SK-MEL-5 (cell line): ENCODE measurements around the gene TRIM37. TPM values are rescaled to one million over a fixed set of nuclear protein-coding genes. Genes with fewer than 3 reads are reported as not detected.
A peak's percentile ranks its signal among the peaks of the same experiment; 100 is the strongest.

ENCODE experiments used
- DNase-seq: peaks from one replicate; pipeline ENCODE4 v3.0.0-alpha.2; 2016; ENCODE audit warnings: low read depth, low spot score
- in situ Hi-C: cut with HindIII; loops from 2 replicates; pipeline ENCODE4 v1.10.0; 2016; ENCODE audit warnings: low sequenced_read_pairs, high pct_unique_total_duplicates, low pct_unique_long_range_greater_than_20kb
- total RNA-seq: library from RNA; depleted of rRNA; stranded (reverse); fragments of >200 nt; shearing (Covaris generic); gene quantifications from 2 replicates; pipeline ENCODE4 v1.2.3, GENCODE V29; 2014

Gene TRIM37
- total RNA-seq, 1 experiment from 2014 or later, result 64.4 TPM

DNA sequence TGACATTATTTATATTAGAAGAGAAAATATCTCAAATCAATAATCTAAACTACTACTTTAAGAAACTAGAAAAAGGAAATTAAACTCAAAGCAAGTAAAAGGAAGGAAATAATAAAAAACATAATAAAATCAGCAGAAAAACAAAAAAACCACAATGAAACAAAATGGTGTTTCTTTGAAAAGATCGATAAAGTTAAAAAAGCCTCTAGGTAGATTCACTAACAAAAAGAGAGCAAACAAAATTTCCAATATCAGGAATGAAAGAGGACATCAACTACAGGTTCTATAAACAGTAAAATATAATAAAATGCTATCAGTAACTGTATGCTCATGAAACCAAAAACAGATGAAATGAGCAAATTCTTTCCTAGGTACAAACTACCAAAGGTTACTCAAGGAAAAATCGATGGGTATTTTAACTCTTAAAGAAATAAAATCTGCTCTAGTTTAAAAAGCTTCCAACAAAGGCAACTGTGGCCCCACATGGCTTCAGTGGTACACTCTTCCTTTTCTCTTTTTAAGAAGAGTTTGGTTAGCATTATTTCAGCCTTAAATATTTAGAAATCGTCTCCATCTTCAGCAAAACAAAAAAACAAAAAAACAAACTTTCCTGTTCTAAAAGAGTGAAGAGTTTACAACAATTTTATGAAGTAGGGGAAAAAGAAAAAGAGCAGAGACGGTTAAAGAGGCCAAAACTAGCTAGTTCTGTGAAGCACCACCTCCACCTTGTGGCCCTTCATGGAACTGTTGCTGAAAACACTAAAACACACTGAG lies 102.2 kb downstream of the TRIM37 start:
- in situ Hi-C loops, result no loop called here
- peak; percentile 89 for DNase-seq

DNA sequence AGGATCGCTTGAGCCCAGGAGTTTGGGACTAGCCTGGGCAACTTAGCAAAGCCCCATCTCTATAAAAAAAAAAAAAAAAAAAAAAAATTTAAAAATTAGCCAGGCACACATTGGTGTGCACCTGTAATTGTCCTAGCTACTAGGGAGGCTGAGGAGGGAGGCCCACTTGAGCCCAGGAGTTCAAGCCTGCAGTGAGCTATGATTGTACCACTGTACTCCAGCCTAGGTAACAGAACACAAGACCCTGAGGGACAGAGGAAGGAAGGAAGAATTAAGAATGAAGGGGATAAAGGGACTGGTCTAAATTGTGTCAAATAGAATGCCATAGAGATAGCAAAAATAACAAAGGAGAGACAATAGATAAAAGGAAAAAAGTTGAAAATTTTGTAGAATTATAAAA lies 102.8 kb downstream of the TRIM37 start:
- in situ Hi-C loops, result no loop called here
- DNase-seq, result no peak

DNA sequence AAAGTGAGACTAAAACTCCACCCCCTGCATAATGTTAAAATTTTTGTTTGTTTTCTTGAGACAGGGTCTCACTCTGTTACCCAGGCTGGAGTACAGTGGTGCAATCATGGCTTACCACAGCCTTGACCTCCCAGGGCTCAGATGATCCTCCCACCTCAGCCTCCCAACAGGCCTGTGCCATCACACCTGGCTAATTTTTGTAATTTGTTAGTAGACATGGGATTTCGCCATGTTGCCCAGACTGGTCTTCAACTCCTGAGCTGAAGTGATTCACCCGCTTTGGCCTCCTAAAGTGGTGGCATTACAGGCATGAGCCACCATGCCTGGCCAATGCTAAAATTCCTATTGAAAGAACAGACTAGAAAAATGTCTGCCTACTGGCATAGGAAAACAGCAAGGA lies 103.8 kb downstream of the TRIM37 start:
- in situ Hi-C loops, result no loop called here
- no peak for DNase-seq

DNA sequence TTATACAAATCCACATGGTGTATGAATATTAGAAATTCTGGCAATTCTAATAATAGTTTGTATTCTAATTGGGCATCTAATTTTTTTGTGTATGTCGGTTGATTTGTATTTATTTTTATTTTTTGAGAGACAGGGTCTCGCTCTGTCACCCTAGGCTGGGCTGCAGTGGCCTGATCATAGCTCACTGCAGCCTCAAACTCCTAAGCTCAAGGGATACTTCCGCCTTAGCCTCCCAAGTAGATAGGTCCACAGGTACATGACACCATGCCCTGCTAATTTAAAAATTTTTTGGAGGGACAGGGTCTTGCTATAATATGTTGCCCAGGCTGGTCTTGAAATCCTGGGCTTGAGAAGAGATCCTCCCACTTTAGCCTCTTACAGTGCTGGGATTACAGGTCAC lies 104.6 kb downstream of the TRIM37 start:
- in situ Hi-C loops, result no loop called here
- no peak for DNase-seq

DNA sequence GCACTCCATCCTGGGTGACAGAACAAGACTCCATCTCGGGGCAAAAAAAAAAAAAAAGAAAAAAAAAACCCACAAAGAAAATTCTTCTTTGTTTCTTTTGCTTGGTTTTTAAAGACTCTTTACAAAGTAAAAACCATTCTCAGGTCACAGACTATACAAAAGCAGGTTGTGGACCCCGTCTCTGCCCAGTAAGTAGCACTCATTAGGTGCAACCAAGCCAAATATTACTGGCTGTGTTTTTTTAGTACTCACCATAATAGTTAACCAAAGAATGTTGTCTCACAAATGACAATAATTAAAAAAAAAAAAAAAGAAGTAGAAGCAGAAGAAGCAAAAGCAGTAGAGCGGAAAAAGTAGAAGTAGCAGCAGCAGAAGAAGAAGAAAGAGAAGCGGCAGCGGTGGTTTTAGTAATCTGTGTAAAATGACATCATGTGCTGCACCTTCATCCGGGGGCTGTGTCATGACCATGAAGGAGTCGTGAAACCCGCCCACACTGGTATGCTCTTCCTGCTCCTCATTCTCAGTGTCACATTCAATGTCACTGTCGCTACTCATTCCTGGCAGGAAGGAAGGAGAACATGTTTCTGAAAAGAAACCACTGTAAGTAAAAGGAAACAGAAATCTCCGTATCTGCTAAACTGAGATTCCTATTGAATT lies 105.4 kb downstream of the TRIM37 start:
- peak; percentile 69 for DNase-seq
- in situ Hi-C loops, result no loop called here

DNA sequence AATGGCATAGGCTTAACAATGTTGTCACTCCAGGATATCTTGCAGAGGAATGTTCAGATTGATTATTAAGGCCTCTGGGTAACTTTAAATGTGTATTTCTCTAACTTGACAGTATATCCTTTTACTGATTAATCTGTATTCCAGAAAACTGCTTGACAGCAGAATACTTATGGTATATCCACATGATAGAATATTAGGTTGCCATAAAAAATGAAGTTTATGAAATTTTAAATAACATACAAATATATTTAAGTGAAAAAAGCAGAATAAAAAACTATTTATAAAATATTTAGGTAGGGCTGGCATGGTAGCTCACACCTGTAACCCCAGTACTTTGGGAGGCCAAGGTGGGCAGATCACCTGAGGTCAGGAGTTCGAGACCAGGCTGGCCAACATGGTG lies 106.7 kb downstream of the TRIM37 start:
- in situ Hi-C loops, result no loop called here
- no peak for DNase-seq

DNA sequence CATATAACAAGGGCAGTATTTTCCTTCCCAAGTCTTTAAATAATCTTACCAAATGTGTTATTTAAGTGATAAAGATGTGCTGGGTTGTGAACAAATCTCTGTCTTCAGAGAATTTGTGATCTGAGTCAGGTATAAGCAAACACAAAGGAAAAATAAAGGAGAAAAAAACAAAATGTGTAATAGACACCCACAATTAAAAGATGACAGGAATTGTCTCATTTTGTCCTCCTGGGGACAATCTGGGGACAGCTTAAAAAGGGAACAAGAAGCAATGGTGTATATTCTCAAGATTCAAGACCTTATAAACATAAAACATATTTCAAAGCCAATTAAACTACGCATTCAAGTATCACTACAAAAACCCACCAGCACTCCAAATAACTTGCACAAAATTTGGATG lies 107.2 kb downstream of the TRIM37 start:
- DNase-seq, result no peak
- in situ Hi-C loops, result no loop called here

DNA sequence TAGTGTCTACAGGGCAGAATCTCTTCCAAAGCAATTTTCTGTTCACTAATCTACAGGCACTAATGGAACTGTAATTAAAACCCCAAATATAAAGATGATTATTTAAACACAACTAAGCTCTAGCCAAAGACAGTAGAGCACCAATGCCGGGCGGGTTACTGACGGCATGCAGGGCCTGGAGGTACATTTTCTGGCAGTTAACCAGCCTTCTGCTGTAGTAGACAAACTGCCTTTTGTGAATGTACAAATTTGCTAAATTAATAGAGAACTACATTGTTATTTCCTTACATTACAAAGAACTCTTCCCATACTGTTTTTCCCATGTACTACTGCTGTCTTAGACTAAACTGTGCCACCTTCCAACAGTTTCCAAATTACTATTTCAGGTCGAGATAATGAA lies 107.8 kb downstream of the TRIM37 start:
- peak; percentile 81 for DNase-seq
- in situ Hi-C loops, result no loop called here

DNA sequence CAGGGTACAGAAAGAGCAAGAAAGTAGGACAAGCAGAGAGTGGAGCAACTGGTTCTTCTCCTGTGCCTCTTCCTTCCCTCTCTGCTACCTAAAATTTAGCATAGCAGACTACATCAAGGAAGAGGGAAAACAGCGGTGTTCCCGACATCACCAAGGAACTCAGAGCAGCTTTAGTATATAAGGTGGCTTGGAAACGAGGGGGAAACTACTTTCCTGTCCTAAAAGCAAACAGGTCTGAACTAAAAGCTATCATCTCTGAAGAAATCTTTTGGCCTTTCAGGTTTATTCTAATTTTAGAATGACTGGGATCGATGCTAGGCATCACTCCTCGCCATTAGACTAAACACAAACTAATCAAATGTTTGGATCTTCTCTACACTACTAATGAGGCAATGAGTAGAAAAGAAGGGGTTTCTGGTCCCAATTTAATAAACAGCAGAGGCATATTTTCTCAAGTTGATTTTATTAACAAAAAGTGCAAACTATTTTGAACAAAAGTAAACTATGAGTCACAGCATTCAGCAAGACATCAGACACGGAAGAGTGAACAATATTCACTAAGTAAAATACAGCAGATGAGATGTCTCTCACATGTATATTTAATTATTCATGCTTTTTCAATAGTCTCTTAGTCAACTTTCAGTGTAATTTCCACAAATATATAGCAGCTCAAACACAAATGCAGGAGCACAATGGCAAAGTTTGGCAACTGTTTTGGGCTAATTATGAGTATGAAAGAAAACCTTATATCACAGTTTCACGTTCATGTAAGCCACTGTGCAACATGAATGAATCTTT lies 108.7 kb downstream of the TRIM37 start:
- in situ Hi-C loops, result no loop called here
- no peak for DNase-seq

DNA sequence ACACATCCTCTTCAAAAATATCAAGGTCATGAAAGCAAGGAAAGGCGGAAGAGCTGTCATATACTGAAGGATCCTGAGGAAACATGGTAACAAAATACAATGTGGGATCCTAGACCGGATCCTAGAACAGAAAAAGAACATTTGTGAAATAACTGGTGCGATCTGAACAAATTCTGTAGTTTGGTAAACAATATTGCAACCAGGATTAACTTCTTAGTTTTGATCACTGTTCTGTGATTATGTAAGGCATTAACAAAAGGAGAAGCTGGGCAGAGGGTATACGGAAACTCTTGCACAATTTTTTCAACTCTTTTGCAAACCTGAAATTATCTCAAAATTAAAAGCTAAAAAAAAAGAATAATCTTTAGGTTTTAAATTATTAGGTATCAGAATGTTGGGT lies 109.7 kb downstream of the TRIM37 start:
- in situ Hi-C loops, result no loop called here

DNA sequence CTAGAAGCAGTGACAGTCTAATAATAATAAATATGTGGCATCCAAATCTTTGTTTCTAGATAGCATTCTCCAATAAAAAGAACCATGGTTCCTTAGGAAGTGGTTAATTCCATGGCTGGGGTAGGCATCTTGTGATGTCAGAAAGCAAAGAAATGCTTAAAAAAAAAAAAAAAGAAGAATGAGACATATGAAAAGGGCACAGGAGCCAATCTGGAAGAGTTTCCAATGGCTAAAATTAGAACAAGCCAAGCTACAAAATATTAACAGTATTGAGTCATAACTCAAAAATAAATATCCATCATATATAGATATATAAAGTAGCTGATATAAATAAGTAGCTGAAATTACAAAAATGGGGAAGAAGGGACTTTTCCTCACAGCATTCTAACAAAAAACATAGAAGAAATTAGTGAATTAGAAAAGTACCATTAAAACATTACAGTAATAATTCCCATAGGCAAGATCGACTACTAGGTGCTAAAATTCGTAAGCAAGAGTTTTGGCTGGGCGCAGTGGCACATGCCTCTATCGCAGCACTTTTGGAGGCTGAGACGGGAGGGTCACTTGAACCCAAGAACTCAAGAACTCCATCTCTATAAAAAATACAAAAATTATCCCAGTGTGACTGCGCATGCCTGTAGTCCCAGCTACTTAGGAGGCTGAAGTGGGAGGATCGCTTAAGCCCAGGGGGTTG lies 111.3 kb downstream of the TRIM37 start:
- no peak for DNase-seq

More for the DNA sequence above, 109.7 kb downstream of the TRIM37 start:
- DNase-seq, result no peak

DNA sequence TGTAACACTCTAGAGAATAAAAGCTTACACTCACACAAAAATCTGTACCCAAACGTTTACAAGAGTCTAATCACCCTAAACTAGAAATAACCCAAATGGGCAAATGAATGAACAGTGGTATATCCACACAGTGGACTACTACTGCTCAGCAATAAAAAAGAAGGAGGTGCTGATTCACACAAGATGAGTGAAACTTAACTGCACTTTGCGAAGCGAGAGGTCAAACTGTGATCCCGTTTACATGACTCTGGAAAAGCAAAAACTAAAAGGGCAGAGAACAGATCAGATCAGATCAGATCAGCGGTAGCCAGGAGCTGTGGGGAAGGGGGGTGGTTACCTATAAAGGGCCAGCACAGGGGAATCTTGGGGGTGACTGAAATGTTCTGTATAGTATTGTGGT lies 113.4 kb downstream of the TRIM37 start:
- in situ Hi-C loops, result no loop called here
- no peak for DNase-seq

More for the DNA sequence above, 111.3 kb downstream of the TRIM37 start:
- in situ Hi-C loops, result no loop called here

DNA sequence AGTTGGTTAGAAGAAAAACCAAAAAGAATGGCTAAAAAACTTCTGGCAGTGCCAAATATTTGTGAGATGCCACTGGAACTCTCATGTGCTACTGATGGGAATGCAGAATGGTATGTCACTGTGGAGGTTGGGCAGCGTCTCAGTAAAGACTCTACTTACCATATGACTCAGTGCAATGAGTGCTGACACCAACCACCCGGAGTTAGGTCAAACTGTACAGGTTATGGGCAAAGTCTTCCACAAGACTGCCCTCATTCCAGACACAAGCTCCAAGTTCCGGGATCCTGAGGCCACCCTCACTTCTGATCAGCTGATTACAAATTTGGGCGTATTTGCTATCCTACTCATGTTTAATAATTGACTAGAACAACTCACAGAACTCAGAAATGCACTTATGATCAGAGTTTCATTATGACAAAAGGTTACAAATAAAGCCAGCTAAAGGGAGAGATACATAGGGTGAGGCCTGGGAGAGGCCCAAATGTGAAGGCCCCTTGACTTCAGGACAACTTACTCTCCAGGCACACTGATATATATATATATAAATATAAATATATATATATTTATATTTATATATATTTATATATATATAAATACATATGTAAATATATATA lies 114.9 kb downstream of the TRIM37 start:
- no peak for DNase-seq
- in situ Hi-C loops, result no loop called here

DNA sequence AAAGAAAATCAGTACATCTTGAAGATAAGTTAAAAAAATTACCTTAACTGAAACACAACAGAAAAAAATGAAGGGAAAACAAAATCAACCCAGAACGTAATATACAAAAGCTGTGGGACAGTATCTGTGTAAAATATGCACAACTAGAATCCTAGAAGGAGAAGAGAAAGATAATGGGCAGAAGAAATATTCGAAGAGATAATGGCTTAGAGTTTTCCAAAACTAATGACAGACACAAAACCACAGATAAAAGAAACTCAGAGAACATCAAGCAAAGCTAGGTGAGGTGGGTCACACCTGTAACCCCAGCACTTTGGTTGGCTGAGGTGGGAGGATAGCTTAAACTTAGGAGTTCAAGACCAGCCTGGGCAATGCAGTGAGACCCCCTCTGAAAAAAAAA lies 117.1 kb downstream of the TRIM37 start:
- in situ Hi-C loops, result no loop called here
- no peak for DNase-seq

DNA sequence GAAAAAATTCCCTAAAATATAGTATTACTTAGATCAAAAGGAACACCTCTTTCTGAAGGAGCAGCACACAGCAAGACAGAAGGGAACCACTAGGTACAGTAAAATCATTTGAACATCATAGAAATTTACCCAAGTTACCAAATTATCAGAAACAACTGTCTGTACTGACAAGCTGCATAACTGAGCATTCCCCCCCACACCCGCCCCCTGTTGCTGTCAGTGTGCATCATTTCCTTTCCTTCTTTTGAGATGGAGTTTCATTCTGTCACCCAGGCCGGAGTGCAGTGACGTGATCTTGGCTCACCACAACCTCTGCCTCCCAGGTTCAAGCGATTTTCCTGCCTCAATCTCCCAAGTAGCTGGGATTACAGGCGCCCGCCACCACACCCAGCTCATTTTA lies 120.7 kb downstream of the TRIM37 start:
- in situ Hi-C loops, result no loop called here
- no peak for DNase-seq

DNA sequence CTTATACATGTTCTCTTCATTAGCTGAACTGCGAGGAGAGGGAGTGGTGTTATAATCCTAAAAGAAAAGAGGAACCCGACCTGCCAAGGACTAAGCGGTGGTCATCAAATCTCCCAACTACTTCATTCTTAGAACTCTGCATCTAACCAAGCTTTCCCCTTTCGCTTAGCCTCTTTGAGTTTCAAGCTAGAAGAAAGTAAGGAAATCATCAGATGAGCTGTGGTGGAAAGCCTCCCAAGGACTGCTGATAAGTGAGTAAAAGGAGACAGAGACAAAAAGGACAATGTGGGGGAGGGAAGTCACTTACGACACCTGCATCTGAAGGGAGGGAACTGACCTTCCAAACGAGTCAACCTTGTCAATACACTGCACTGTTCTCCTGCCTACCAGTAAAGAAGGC lies 121.3 kb downstream of the TRIM37 start:
- DNase-seq, result no peak
- in situ Hi-C loops, result no loop called here

DNA sequence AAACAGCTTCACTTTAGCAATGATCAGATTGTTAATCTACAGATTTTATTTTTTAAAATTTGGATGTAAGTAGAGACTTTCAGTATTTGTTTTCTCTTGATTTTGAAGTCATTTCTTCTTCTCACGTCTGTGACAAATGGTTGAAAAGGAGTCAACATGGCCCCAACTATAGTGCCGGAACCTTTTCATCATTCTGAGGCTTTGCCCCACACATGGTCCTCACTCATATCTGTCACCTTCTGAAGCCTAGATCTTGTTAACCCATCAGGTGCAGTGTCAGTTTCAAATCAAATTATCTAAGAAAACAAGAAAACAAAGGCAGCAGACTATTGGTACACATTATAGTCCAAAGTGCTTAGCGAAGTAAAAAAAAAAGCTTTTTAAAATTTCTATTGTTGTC lies 124.1 kb downstream of the TRIM37 start:
- in situ Hi-C loops, result no loop called here

More for the DNA sequence above, 124.1 kb downstream of the TRIM37 start:
- no peak for DNase-seq
